Bronchial epithelial cell (primary cell): ENCODE results near the gene SMARCA4. TPM values are rescaled to one million over a fixed set of nuclear protein-coding genes. Genes with fewer than 3 reads are reported as not detected.

Experiments used
- DNase-seq: peaks from one replicate; pipeline ENCODE4 v3.0.0-alpha.2; 2010; ENCODE audit warnings: low read depth
- FAIRE-seq: peaks from 2 replicates; lab custom pipeline; 2011; peaks lifted over from hg19 to GRCh38; lab: Jason Lieb, UNC
- H3K27me3 ChIP-seq: 2 replicates; pipeline ENCODE4 v1.5.1; 2011; ENCODE audit warnings: low read length; ENCODE audit not compliant: control insufficient read depth, insufficient read depth
- H3K36me3 ChIP-seq: 2 replicates; pipeline ENCODE4 v1.5.1; 2011; ENCODE audit warnings: low read length; ENCODE audit not compliant: control insufficient read depth, insufficient read depth
- H3K4me3 ChIP-seq: 2 replicates; pipeline ENCODE4 v1.5.1; 2011; ENCODE audit warnings: mild to moderate bottlenecking, low read depth, low read length, control low read depth
- CTCF ChIP-seq: IDR thresholded peaks from 2 replicates; pipeline ENCODE4 v1.5.1; 2011; ENCODE audit warnings: mild to moderate bottlenecking, moderate library complexity, low read length, control low read depth, inconsistent platforms; ENCODE audit not compliant: insufficient read depth, severe bottlenecking
- total RNA-seq: library from RNA; depleted of rRNA; stranded (reverse); fragments of >200 nt; gene quantifications from 2 replicates; pipeline ENCODE4 v1.2.1, GENCODE V29; 2014

SMARCA4 gene
- total RNA-seq, 1 donor from 2014 or later, result 49.2 TPM

- no peak for DNase-seq
- FAIRE-seq, result no peak
- no peak overlapping the region for H3K4me3 ChIP-seq
- H3K27me3 ChIP-seq, result no peaks in the 10 kb centered on the region
- TF ChIP-seq CTCF, result no peak
- H3K36me3 ChIP-seq, result peaks cover 55% of the 10 kb centered on the region
Measured at GRCh38 chr19:11031421-11032070, 70.7 kb downstream of the SMARCA4 start.

- no peak for TF ChIP-seq CTCF
Measured at GRCh38 chr19:11033251-11033650, 72.4 kb downstream of the SMARCA4 start.

GRCh38 chr19:11033763-11034162 lies 72.9 kb downstream of the SMARCA4 start:
- no peak for TF ChIP-seq CTCF
- DNase-seq, result no peak
- FAIRE-seq, result no peak

More at GRCh38 chr19:11033251-11033650, 72.4 kb downstream of the SMARCA4 start:
- DNase-seq (no peak), FAIRE-seq (no peak)
- H3K27me3 ChIP-seq, result no peaks in the 10 kb centered on the region
- H3K36me3 ChIP-seq, result peaks cover 47% of the 10 kb centered on the region
- H3K4me3 ChIP-seq, result no peak overlapping the region

GRCh38 chr19:11034449-11035213 lies 73.8 kb downstream of the SMARCA4 start:
- Histone ChIP-seq H3K27me3 (no peaks in the 10 kb centered on the region), H3K4me3 (no peak overlapping the region), H3K36me3 (peaks cover 45% of the 10 kb centered on the region)
- no peak for FAIRE-seq
- no peak for DNase-seq
- no peak for TF ChIP-seq CTCF

More at GRCh38 chr19:11033763-11034162, 72.9 kb downstream of the SMARCA4 start:
- H3K4me3 ChIP-seq, result no peak overlapping the region
- peaks cover 46% of the 10 kb centered on the region for H3K36me3 ChIP-seq
- H3K27me3 ChIP-seq, result no peaks in the 10 kb centered on the region

- no peaks in the 10 kb centered on the region for H3K27me3 ChIP-seq
- peak; percentile 83 for DNase-seq
- peak; percentile 98 for TF ChIP-seq CTCF
- FAIRE-seq, result peak; percentile 88
- H3K4me3 ChIP-seq, result no peak overlapping the region
- peaks cover 38% of the 10 kb centered on the region for H3K36me3 ChIP-seq
Measured at GRCh38 chr19:11035441-11036377, 74.9 kb downstream of the SMARCA4 start.
